K562 treated with DMSO at 1 percent for 12 hours (cell line): ENCODE measurements around the gene ASB17. TPM values are rescaled to one million over a fixed set of nuclear protein-coding genes. Genes with fewer than 3 reads are reported as not detected.

Experiments used
- total RNA-seq: library from RNA; unstranded; fragments of 300-600 nt; gene quantifications from 2 replicates; pipeline ENCODE4 v1.2.3, GENCODE V29; 2022; ENCODE audit not compliant: insufficient read depth

ASB17 gene
- not detected in 2 replicates for total RNA-seq

GRCh38 chr1:75932304-75932703, at the start of gene ASB17:
Gene ASB17 (minus strand): TSS chr1:75932404. CDS start chr1:75932291, 113 bp downstream.

Other genes starting within 250 kb of the ASB17 start
- gene ACADM, start 207.7 kb downstream of the ASB17 start, total RNA-seq = 31.8 and 61.7 TPM in 2 replicates
- gene RABGGTB, start 146.1 kb downstream of the ASB17 start, total RNA-seq = 33.3 and 82.7 TPM in 2 replicates
- not detected in 2 replicates for gene MSH4, start 135.5 kb downstream of the ASB17 start, total RNA-seq
- gene ST6GALNAC3, start 142.3 kb upstream of the ASB17 start, total RNA-seq = 0.60 and 1.3 TPM in 2 replicates